Spleen (tissue), 7 donors: Measurements from ENCODE around the gene ADCY2.

Experiments used
- CTCF ChIP-seq, 11 experiments: fragments of 200-600 bp in 7 of 11; fragments of 450-650 bp in 4 of 11; sonication (generic) in 4 of 11; IDR thresholded peaks in 8 of 11; conservative IDR thresholded peaks in 3 of 11; 1 replicate in 7 of 11; 2 replicates in 4 of 11; pipeline versions ENCODE4 v1.4.0 to v1.8.0; 2016 to 2021; ENCODE audit warnings: antibody characterized with exemption in 11 of 11, inconsistent platforms in 4 of 11, mild to moderate bottlenecking in 1 of 11
- POLR2A ChIP-seq, 3 donors: fragments of 450-650 bp; IDR thresholded peaks; one replicate each; pipeline ENCODE4 v1.5.1; 2017; ENCODE audit warnings: antibody characterized with exemption in 3 of 3, mild to moderate bottlenecking in 1 of 3
- donor health status: DM: no; HTN: no; CAD: no; lungs with moderate emphysema.
- donor health status: DM: no; HTN: no; CAD: no.
- donor health status: DM: no; HTN: no; CAD: no.

GRCh38 chr5:7762267-7762666, 366.3 kb downstream of the ADCY2 start:
- no peak for TF ChIP-seq CTCF (IDR thresholded peaks at IDR 0.05 in 8 of 11, conservative IDR thresholded peaks at IDR 0.05 in 3 of 11)
- no peak for TF ChIP-seq POLR2A (IDR thresholded peaks at IDR 0.05)
